GM12891 (cell line): ENCODE data around the gene ENDOG.
A peak's percentile ranks its signal among the peaks of the same experiment; 100 is the strongest.
"Not testable (repeated sequence)": the region's sequence is repeated elsewhere in the genome, so short reads cannot be mapped to it uniquely, and the experiment has no call there.

Experiments used
- DNase-seq: peaks from one replicate; pipeline ENCODE4 v3.0.0; 2011; ENCODE audit warnings: low spot score; ENCODE audit not compliant: insufficient read length
- FAIRE-seq: peaks from 2 replicates; lab custom pipeline; 2011; peaks lifted over from hg19 to GRCh38; lab: Jason Lieb, UNC
- PAX5 ChIP-seq: IDR thresholded peaks from 2 replicates; pipeline ENCODE4 v1.6.1; 2011; ENCODE audit warnings: low read length, moderate library complexity, mild to moderate bottlenecking; ENCODE audit not compliant: insufficient read depth, severe bottlenecking
- POLR2A ChIP-seq: IDR thresholded peaks from 2 replicates; pipeline ENCODE4 v1.6.1; 2011; ENCODE audit warnings: low read depth, low read length, control low read depth
- POLR2AphosphoS5 ChIP-seq: IDR thresholded peaks from 2 replicates; pipeline ENCODE4 v1.6.1; 2011; ENCODE audit warnings: low read depth, low read length, control low read depth
- POU2F2 ChIP-seq: IDR thresholded peaks from 2 replicates; pipeline ENCODE4 v1.6.1; 2011; ENCODE audit warnings: low read depth, mild to moderate bottlenecking, control low read depth, low read length, moderate library complexity
- SPI1 ChIP-seq: IDR thresholded peaks from 2 replicates; pipeline ENCODE4 v1.6.1; 2011; ENCODE audit warnings: low read depth, low read length, control low read depth
- TAF1 ChIP-seq: IDR thresholded peaks from 2 replicates; pipeline ENCODE4 v1.6.1; 2011; ENCODE audit warnings: low read depth, low read length, control low read depth

Gene ENDOG

GRCh38 chr9:128860937-128861336, 42.6 kb downstream of the ENDOG start:
- no peak for FAIRE-seq
- TF ChIP-seq POLR2A: no peak
- no peak for TF ChIP-seq POLR2AphosphoS5
- no peak for TF ChIP-seq POU2F2
- TF ChIP-seq TAF1: no peak
- TF ChIP-seq SPI1: no peak
- TF ChIP-seq PAX5: no peak
- DNase-seq: no peak

DNA sequence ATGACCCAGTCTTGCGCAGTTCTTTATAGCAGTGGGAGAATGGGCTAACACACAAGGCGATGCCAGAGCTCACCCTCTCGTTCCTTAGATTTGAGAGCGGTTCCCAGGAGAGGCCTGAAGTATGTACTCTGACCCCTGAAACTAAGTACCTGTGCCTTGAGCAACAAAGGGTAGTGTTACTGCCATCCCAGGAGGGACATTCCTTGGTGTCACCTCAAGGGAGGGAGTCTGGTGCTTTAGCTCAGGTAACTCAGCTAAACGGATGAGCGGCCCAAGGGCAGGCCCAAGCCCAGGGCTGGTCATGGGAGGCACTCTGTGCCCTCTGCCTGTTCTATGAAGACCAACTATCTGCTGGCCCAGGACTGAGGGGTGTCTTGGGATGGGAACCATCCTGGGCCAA, 43.2 kb downstream of the ENDOG start:
- DNase-seq (no peak), FAIRE-seq (no peak)
- no peak for TF ChIP-seq TAF1
- no peak for TF ChIP-seq POLR2AphosphoS5
- TF ChIP-seq SPI1: no peak
- no peak for TF ChIP-seq POU2F2
- no peak for TF ChIP-seq POLR2A
- no peak for TF ChIP-seq PAX5

GRCh38 chr9:128862401-128862851, 44.1 kb downstream of the ENDOG start:
- DNase-seq (no peak), FAIRE-seq (no peak)
- TF ChIP-seq POU2F2 (no peak), SPI1 (no peak), PAX5 (no peak), POLR2AphosphoS5 (no peak)

DNA sequence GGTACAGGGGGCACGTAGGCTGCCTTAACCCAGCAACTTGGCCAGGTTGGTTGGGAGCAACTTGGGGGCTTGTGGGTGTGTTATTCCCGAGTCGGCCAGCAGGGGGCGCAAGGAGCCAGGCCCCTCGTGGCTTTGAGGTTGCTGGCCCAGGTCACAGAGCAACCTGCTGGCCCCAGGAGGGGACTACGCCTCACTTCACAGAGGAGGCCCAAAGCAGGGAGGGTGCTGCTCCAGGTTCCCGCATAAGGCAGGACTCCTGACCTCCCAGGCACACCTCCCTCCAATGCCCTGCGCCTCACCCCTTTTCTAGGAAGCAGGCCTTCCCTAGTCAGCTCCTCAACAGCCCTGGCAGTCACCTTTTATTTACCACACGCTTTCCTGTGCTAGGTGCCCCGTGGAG, 45.3 kb downstream of the ENDOG start:
- peak; percentile 76 for DNase-seq
- FAIRE-seq: peak; percentile 72
- no peak for TF ChIP-seq SPI1
- TF ChIP-seq POU2F2: no peak
- TF ChIP-seq PAX5: no peak
- no peak for TF ChIP-seq POLR2A
- no peak for TF ChIP-seq TAF1
- no peak for TF ChIP-seq POLR2AphosphoS5

GRCh38 chr9:128870128-128870940, 52.0 kb downstream of the ENDOG start:
- FAIRE-seq (no peak), DNase-seq (no peak)
- TF ChIP-seq POLR2A: no peak
- TF ChIP-seq POU2F2: no peak
- no peak for TF ChIP-seq SPI1
- TF ChIP-seq POLR2AphosphoS5: no peak
- TF ChIP-seq TAF1: no peak
- no peak for TF ChIP-seq PAX5

DNA sequence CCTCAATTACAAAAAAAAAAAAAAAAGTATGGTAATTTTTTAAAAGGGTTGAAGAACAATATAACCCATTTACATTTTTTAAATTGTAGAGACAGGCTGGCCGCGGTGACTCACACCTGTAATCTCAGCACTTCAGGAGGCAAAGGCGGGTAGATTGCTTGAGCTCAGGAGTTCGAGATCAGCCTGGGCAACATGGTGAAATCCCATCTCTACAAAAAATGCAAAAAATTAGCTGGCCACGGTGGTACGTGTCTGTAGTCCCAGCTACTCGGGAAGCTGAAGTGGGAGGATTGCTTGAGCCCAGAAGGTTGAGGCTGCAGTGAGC, 52.6 kb downstream of the ENDOG start:
- DNase-seq, FAIRE-seq: not testable (repeated sequence)
